HCT116 (cell line): ENCODE results near the gene MSI2.

Source experiments
- CTCF ChIP-seq, 3 experiments: fragments of 200-600 bp in 1 of 3; sonication (generic) in 1 of 3; IDR thresholded peaks in 2 of 3; conservative IDR thresholded peaks in 1 of 3; 2 replicates each; pipeline ENCODE4 v1.5.1; 2012 to 2017; ENCODE audit warnings: low read depth in 2 of 3, low read length in 2 of 3, antibody characterized with exemption in 1 of 3, borderline replicate concordance in 1 of 3, control low read depth in 1 of 3, mild to moderate bottlenecking in 1 of 3, mixed read lengths in 1 of 3, mixed run types in 1 of 3, moderate library complexity in 1 of 3; ENCODE audit not compliant: insufficient read depth in 1 of 3
- POLR2AphosphoS5 ChIP-seq: IDR thresholded peaks from 2 replicates; pipeline ENCODE4 v1.6.1; 2011; ENCODE audit warnings: mild to moderate bottlenecking, low read depth, low read length, moderate library complexity

GRCh38 chr17:57622306-57622682 lies 366.0 kb downstream of the MSI2 start:
- TF ChIP-seq POLR2AphosphoS5, result no peak
- TF ChIP-seq CTCF (IDR thresholded peaks at IDR 0.05 in 2 of 3, conservative IDR thresholded peaks at IDR 0.05 in 1 of 3; ENCODE audit: borderline replicate concordance in 1 of 3, insufficient read depth in 1 of 3, low read depth in 2 of 3, low read length in 2 of 3), result no peak
